GM12865 (cell line): ENCODE measurements around the gene EXOC4.

Experiments used
- DNase-seq: peaks from one replicate; pipeline ENCODE4 v3.0.0; 2010; ENCODE audit warnings: low read depth
- H3K4me3 ChIP-seq: 2 replicates; pipeline ENCODE4 v1.5.1; 2011; ENCODE audit warnings: mild to moderate bottlenecking, low read depth, low read length, control low read depth
- TF ChIP-seq, protein P1 (sequence below): IDR thresholded peaks from 2 replicates; pipeline ENCODE4 v1.5.1; 2011; ENCODE audit warnings: low read length, control low read depth, low read depth, inconsistent platforms; ENCODE audit not compliant: insufficient read depth; ENCODE audit errors: missing control alignments

Gene EXOC4

GRCh38 chr7:133511252-133511651, 258.4 kb downstream of the EXOC4 start:
- no peak overlapping the region for H3K4me3 ChIP-seq
- TF ChIP-seq, protein P1, sequence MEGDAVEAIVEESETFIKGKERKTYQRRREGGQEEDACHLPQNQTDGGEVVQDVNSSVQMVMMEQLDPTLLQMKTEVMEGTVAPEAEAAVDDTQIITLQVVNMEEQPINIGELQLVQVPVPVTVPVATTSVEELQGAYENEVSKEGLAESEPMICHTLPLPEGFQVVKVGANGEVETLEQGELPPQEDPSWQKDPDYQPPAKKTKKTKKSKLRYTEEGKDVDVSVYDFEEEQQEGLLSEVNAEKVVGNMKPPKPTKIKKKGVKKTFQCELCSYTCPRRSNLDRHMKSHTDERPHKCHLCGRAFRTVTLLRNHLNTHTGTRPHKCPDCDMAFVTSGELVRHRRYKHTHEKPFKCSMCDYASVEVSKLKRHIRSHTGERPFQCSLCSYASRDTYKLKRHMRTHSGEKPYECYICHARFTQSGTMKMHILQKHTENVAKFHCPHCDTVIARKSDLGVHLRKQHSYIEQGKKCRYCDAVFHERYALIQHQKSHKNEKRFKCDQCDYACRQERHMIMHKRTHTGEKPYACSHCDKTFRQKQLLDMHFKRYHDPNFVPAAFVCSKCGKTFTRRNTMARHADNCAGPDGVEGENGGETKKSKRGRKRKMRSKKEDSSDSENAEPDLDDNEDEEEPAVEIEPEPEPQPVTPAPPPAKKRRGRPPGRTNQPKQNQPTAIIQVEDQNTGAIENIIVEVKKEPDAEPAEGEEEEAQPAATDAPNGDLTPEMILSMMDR, result no peak
- DNase-seq, result no peak

DNA sequence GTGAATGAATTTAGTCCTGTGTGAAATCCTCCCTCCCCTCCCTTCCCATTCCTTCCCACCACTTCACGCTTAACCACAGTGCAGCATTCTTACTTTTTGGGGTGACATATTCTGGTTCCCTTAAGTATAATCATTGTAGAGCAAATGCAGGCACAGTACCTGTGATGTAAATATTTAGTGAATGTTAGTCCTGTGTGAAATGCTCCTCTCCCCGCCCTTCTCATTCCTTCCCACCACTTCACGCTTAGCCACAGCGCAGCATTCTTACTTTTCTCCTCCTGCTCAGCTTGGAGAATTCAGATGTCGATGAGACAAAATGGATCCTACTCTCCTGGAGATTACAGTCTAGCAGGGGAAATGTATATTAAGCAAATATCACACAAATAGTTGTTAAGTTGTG, 258.8 kb downstream of the EXOC4 start:
- TF ChIP-seq, protein P1, result no peak
- no peak overlapping the region for H3K4me3 ChIP-seq
- no peak for DNase-seq

DNA sequence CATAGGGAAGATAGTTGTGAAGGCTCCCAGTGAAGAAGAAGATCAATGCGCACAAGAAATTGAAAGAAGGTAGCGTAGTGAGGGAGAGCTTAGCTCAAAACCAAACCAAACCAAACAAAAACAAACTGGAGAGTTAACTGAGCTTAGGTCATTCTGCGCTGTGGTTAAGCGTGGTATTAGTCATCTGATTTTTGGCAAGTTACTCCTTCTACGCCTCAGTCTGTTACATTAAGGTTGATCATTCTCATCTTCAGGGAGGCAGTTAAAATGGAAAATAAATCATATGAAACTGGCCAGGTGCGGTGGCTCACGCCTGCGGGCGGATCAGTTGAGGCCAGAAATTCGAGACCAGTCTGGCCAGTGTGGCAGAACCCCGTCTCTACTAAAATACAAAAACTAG, 259.7 kb downstream of the EXOC4 start:
- H3K4me3 ChIP-seq, result no peak overlapping the region
- TF ChIP-seq, protein P1, result no peak
- no peak for DNase-seq

GRCh38 chr7:133513608-133514007, 260.7 kb downstream of the EXOC4 start:
- H3K4me3 ChIP-seq, result no peak overlapping the region
- TF ChIP-seq, protein P1, result no peak
- DNase-seq, result no peak

- DNase-seq, result no peak
- H3K4me3 ChIP-seq, result no peak overlapping the region
- TF ChIP-seq, protein P1, result no peak
Observed at GRCh38 chr7:133514551-133514950, 261.7 kb downstream of the EXOC4 start.

DNA sequence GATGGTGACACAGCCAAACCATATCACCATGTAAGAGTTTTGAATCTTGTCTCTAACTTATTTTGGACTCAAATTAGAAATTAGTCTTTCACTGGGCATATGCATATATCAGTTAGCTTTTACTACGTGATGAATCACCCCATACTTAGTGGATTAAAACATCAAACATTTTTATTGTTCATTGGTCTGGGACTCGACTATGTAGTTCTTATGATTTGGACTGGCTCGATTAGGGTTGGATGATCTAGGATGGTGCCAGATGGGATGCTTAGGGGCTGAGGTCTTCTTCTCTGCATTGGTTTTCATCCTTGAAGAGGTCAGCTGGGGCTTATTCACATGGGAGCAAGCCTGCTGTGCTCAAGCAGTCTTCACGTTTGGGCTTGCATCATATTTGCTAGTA, 264.9 kb downstream of the EXOC4 start:
- DNase-seq, result no peak
- TF ChIP-seq, protein P1, result no peak
- no peak overlapping the region for H3K4me3 ChIP-seq

DNA sequence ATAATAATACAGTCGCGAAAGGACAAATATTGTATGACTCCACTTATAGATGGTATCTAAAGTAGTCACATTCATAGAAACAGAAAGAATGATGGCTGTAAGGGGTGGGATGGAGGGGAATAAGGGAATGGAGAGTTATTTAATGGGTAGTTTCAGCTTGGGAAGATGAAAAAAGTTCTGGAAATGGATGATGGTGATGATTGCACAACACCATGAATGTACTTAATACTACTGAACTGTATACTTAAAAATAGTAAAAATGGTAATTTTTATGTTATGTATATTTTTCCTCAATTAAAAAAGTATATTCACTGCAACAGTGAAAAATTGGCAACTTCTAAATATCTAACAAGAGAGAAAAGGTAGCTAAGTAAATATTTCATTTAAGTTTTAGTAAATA, 265.8 kb downstream of the EXOC4 start:
- DNase-seq, result no peak
- no peak overlapping the region for H3K4me3 ChIP-seq
- TF ChIP-seq, protein P1, result no peak
